Right lobe of liver (tissue), 6 donors: ENCODE data around the gene COL18A1. TPM values are rescaled to one million over a fixed set of nuclear protein-coding genes. Genes with fewer than 3 reads are reported as not detected.

ENCODE experiments used
- ATAC-seq, 4 donors: fragments of 200-7000 bp; cut with Tn5 transposase; one replicate each; pipeline ENCODE4 v1.9.1; 2020; ENCODE audit warnings: mild to moderate bottlenecking in 4 of 4, moderate library complexity in 4 of 4
- DNase-seq, 3 donors: peaks; one replicate each; pipeline ENCODE4 v3.0.0-alpha.2; 2020
- H3K27ac ChIP-seq, 3 donors: fragments of 200-600 bp; one replicate each; pipeline ENCODE4 v1.8.0; 2022
- H3K27me3 ChIP-seq, 2 donors: fragments of 200-600 bp; one replicate each; pipeline ENCODE4 v1.8.0; 2022
- H3K36me3 ChIP-seq, 4 donors: fragments of 200-600 bp; sonication (generic) in 1 of 4; one replicate each; pipeline versions ENCODE4 v1.5.1 to v1.8.0; 2017 to 2022; ENCODE audit warnings: control low read depth in 1 of 4
- H3K4me1 ChIP-seq, 4 donors: fragments of 200-600 bp; sonication (generic) in 1 of 4; one replicate each; pipeline versions ENCODE4 v1.5.1 to v1.8.0; 2017 to 2022; ENCODE audit warnings: control low read depth in 1 of 4
- H3K4me3 ChIP-seq, 3 donors: fragments of 200-600 bp; one replicate each; pipeline ENCODE4 v1.8.0; 2022
- H3K9me3 ChIP-seq, 4 donors: fragments of 200-600 bp; sonication (generic) in 1 of 4; one replicate each; pipeline versions ENCODE4 v1.5.1 to v1.8.0; 2017 to 2022; ENCODE audit warnings: control low read depth in 1 of 4
- CTCF ChIP-seq, 4 donors: fragments of 200-600 bp in 3 of 4; fragments of 450-650 bp in 1 of 4; IDR thresholded peaks; one replicate each; pipeline versions ENCODE4 v1.5.1 to v1.8.0; 2016 to 2022; ENCODE audit warnings: antibody characterized with exemption in 4 of 4, mild to moderate bottlenecking in 2 of 4
- POLR2A ChIP-seq: fragments of 450-650 bp; IDR thresholded peaks from one replicate; pipeline ENCODE4 v1.6.1; 2017; ENCODE audit warnings: antibody characterized with exemption, mild to moderate bottlenecking
- WGBS: methylation state at CpG from one replicate; pipeline ENCODE4 v1.1.6; 2018; ENCODE audit warnings: low coverage, low lambda C conversion rate; ENCODE audit not compliant: insufficient coverage; ENCODE audit errors: missing lambda C conversion rate; 5-methylcytosine and 5-hydroxymethylcytosine counted together
- intact Hi-C, 2 donors: fragments of 100-400 bp; cut with DNase I; formaldehyde crosslinking; loops; one replicate each; pipeline versions ENCODE4 v1.11.2 to v1.14.1; 2022
- total RNA-seq, 6 experiments: library from RNA; depleted of rRNA in 2 of 6; stranded (reverse); fragments of >200 nt in 2 of 6; fragmentation: NEBNext Ultra II Directional in 3 of 6; extraction: Animal tissue kit (Norgen Biotek cat#: 25700) in 3 of 6; gene quantifications; one replicate each; pipeline versions ENCODE4 v1.1.0 to v1.2.4, GENCODE V29; 2016 to 2023
- donor health status: DM: no; HTN: yes; CAD: no.
- donor health status: DM: no; HTN: no; CAD: no.
- donor health status: DM: no; HTN: no; CAD: no.
- donor health status: DM: no; HTN: yes; CAD: no.
- donor health status: DM: no; HTN: yes; CAD: no.

The COL18A1 gene
- total RNA-seq, 6 experiments from 2014 or later: 261 to 487 (median 297) TPM

GRCh38 chr21:45523411-45524101 lies 118.6 kb downstream of the COL18A1 start:
- intact Hi-C loops: no loop called here
- Histone ChIP-seq H3K4me3 (no peak overlapping the region), H3K27ac (no peak overlapping the region), H3K27me3 (no peaks in the 10 kb centered on the region), H3K9me3 (peaks cover 0 to 4% (median 0%) of the 10 kb centered on the region in 4 donors), H3K4me1 (peaks cover 0 to 25% (median 12%) of the 10 kb centered on the region in 4 donors), H3K36me3 (no peaks in the 10 kb centered on the region)
- no peak for TF ChIP-seq POLR2A
- TF ChIP-seq CTCF (IDR thresholded peaks at IDR 0.05): no peak
- ATAC-seq (no peak), DNase-seq (peak; percentile 22 to 55 (median 54))
- WGBS: 100% methylated on average over 2 of the region's 16 CpGs

GRCh38 chr21:45524756-45525152 lies 119.8 kb downstream of the COL18A1 start:
- WGBS: 83% methylated on average over 4 of the region's 11 CpGs
- no peaks in the 10 kb centered on the region for H3K27me3 ChIP-seq

GRCh38 chr21:45525153-45525909 lies 120.4 kb downstream of the COL18A1 start:
- H3K4me3 ChIP-seq: peak overlapping the region in 2 of 3 donors; percentile 25 to 27
- H3K9me3 ChIP-seq: peaks cover 0 to 4% (median 0%) of the 10 kb centered on the region in 4 donors
- ATAC-seq (peak; percentile 89 to 93 (median 92)), DNase-seq (peak; percentile 93 to 97 (median 95))
- WGBS: 100% methylated on average over 2 of the region's 29 CpGs
- peaks cover 0 to 31% (median 13%) of the 10 kb centered on the region in 4 donors for H3K4me1 ChIP-seq
- TF ChIP-seq CTCF (IDR thresholded peaks at IDR 0.05) (no peak), POLR2A (peak; percentile 83)
- no peaks in the 10 kb centered on the region for H3K27me3 ChIP-seq
- no peaks in the 10 kb centered on the region for H3K36me3 ChIP-seq
- peak overlapping the region; percentile 23 to 83 (median 80) for H3K27ac ChIP-seq
- intact Hi-C loops: no loop called here

More at GRCh38 chr21:45524756-45525152, 119.8 kb downstream of the COL18A1 start:
- H3K9me3 ChIP-seq: peaks cover 0 to 4% (median 0%) of the 10 kb centered on the region in 4 donors
- TF ChIP-seq POLR2A: no peak
- TF ChIP-seq CTCF (IDR thresholded peaks at IDR 0.05): no peak
- H3K4me3 ChIP-seq: peak overlapping the region in 1 of 3 donors; percentile 25
- intact Hi-C loops: no loop called here
- no peak for ATAC-seq
- no peaks in the 10 kb centered on the region for H3K36me3 ChIP-seq
- peaks cover 0 to 31% (median 13%) of the 10 kb centered on the region in 4 donors for H3K4me1 ChIP-seq
- peak in 2 of 3 donors; percentile 15 to 47 for DNase-seq
- peak overlapping the region in 2 of 3 donors; percentile 80 to 83 for H3K27ac ChIP-seq

GRCh38 chr21:45525910-45526306 lies 120.9 kb downstream of the COL18A1 start:
- peaks cover 0 to 3% (median 0%) of the 10 kb centered on the region in 4 donors for H3K9me3 ChIP-seq
- TF ChIP-seq POLR2A (no peak), CTCF (IDR thresholded peaks at IDR 0.05) (no peak)
- DNase-seq (peak; percentile 16 to 50 (median 46)), ATAC-seq (no peak)
- no peaks in the 10 kb centered on the region for H3K27me3 ChIP-seq
- 33% methylated on average over 1 of the region's 11 CpGs for WGBS
- intact Hi-C loops: no loop called here
- H3K27ac ChIP-seq: peak overlapping the region in 2 of 3 donors; percentile 80 to 83
- no peaks in the 10 kb centered on the region for H3K36me3 ChIP-seq
- H3K4me1 ChIP-seq: peaks cover 0 to 31% (median 13%) of the 10 kb centered on the region in 4 donors
- no peak overlapping the region for H3K4me3 ChIP-seq
